Measurements from ENCODE around the gene TMEM176A.

Gene TMEM176A

DNA sequence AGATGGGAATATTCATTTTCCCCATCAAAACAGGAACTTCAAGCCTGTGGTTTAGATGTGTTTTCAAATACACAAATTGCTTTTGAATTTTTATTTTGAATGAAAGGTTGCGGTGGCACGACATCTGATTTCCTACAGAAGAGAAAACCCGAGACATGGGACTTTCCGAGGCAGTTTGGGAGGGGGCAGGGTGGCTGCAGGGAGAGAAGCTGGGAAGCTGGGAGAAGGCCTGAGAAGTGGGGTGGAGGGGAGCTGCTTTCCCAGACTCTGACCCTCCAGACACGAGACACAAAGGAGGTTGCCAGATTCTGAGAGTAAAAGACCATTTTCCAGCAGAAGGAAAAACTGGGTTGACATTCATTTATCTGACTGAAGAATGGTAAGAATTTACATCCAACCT is 19.6 kb downstream of the TMEM176A start:
- no peak for DNase-seq

DNA sequence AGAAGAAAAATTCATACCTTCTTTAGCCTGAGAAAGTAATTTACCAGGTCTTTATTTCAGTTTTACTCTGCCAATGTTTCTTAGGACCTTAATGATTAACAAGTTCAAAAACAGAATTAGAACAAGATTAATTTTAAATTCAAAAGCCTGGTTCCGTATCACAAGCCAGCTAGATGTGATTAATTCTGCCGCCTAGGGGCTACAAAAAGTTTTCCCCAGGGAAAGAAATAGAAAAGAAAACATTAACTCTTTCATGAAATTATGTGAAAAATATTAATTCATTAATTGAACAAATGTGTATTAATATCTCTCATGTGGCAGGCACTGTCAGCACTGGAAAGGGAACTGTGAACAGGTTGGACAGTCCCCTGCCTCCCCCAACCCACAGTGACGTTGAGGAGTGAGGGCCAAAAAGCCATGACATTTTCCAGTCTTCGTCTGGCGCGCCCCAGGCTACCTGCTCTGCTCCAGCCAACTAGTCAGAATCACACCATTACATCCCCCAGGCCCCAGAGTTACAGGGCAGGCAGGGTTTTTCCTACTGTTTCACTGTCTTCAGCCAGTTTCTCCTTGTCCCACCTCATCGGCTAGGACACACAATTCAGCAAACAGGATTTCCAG is 20.1 kb downstream of the TMEM176A start:
- DNase-seq = no peak

DNA sequence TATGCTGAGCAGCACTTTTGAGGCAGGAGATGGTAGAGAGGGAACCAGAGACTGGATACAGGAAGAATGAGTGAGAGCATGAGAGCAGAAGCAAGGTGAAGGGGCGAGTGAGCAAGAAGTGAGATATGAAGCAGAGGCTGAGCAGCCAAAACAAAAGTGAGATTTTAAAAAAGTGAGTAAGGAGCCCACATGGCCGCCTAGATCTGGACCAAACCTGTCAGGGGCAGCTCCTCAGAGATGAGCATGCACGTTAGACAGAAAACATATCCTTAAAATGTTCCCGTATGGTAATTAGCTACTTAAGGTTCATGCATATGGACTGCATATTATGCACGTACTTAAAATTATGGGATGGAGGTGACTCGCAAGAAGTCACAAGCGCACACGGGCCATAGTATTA is 22.5 kb downstream of the TMEM176A start:
- peak in 1 of 4 experiments; percentile 19 for DNase-seq

DNA sequence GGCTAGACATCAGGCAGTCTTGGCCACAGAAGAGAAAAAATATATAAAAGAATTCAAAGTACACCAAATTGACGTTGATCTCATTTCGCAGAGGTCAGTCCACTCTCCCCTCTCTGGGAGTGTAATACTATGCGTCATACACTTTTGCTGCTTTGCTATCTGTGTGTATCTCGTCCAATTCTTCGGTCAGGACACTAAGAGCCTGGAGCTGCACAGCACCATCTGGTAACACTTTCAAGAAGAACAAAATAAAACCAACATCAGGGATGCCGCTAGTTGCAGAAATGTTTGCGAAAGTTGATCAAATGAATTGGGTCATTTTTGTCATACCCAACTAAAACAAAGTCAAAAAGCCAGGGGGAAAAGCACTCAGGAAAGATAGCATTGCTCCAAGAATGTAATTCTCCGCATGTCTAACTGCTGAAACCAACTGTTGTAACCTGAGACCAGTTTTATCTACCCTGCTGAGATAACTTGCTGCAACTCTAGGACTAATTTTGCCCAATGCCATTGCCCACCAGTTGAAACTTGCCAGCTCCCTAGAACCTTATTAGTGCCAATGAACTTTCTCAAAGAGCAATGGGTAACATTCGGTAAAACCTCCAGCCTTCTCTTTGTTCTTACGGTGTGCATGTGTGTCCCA is 23.0 kb downstream of the TMEM176A start:
- no peak for DNase-seq

DNA sequence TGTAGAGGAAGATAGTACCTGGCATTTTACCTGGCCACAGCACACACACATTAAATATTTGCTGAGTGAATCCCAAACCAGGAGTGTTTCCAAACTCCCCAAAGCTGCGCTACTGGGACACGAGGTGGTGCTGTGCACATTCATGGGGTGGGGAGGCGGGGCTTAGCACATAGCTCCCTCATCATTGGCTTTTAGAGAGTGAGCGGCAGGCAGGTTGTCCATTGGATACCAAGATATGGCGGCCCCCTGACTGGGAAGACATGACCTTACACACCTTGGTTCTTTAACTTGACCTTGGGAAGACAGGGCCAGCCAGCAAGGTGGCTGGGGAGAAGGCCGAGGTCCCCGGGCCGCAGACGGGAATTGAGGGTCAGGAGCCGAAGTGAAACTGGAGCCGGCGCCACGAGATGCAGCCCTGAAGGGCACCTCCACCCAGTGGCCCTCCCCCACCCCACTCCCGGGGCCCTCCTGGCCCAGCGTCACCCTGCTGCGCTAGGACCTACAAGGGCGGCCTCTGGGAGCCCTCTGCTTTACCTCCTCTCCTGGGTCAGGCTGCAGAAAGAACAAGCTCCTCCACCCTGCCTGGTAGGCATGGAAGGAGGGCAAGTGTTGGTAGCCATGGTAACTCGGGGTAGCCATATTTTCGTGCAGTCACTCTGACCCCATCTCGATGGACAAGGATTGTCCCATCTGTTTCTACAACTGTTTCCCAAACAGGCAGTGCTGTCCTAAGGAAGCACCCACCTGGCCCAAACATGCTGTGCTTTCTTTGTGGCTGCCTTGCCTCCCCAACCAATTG is 24.0 kb downstream of the TMEM176A start:
- no peak for DNase-seq

DNA sequence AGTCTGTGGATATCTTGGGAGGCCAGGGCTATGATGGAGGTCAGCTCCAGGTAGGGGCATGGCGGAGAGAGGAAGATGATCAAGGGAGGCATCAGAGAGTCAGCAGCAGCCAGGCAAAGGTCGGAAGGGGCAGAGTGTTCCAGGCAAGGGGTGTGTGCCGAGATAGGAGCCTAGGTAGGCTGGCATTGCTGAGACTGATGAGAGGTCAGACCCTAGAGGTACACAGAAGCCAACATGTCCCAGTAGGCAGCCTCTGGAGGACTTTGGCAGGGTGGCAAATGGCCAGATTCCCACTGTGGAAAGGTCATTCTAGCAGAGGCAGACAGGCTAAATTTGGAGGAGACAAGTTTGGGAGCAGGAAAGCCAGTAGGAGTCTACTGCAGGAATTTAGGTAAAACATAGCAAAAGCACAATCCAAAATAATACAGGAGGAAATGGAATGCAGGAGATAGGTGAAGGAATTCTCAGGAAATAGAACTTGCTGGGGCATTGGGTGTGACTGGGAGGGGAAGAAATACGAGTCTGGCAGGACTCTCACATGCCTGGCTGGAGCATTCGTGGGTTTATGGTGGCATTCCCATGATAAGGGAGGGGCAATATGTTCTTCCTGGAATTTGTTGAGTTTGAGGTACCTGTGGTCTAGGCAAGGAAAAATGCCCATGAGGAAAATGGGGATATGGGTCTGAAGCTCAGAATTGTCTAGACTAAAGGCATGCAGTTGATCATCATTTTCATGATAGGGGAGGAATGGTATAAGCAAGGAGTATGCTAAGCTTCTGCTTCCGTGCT is 25.7 kb downstream of the TMEM176A start:
- DNase-seq = no peak

DNA sequence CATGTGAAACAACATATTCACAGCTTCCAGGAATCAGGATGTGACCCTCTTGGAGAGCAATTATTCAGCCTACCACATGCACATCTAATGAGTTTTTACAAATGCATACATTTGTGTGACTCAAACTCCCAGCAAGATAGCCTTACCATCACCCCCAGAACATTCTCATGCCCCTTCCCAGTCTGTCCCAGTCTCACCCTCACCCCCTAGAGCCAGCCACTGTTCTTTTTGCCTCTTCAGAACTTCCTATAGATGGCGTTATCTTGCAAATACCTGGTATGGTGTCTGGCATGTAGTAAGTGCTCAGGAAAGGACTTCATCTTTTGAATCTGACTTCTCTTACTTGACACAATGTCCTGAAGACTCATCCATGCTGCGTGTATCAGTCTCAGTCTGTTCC is 27.8 kb downstream of the TMEM176A start:
- DNase-seq = no peak

DNA sequence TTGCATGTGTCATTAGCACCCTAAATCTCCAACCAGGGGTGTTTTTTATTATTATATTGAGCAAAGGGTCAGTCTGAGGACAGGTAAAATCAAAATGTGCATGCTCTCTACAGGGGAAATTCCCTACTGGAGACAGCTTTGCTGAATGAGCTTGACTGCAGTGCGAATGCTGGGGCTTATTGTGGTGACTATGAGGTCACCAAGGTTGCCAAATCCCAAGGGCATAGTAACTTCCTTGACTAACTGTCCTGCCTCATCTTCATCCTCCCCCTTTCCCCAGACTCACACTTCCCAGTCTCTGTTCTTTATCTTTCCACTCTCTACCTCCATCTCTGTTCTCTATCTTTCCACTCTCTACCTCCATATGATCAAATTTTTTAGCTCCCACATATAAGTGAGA is 28.9 kb downstream of the TMEM176A start:
- peak; percentile 65 to 83 (median 82) for DNase-seq

DNA sequence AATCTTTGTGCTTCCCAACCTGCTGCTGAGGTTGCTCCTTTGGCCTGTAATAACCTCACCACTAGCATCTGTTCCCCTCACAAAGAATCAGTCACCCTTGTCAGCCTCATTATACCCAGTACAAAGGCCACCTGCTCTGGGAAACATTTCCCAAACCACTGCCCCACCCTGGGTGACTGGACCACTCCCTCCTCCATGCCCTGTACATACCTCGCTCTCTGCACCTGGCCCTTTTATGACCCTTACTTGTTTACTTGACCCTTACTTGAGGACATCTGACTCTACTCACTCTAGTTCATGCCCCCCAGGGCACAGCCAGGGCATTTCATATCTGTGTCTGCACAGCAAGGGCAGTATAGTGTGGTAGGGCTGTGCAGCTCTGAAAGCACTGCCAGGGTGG is 30.4 kb downstream of the TMEM176A start:
- no peak for DNase-seq

DNA sequence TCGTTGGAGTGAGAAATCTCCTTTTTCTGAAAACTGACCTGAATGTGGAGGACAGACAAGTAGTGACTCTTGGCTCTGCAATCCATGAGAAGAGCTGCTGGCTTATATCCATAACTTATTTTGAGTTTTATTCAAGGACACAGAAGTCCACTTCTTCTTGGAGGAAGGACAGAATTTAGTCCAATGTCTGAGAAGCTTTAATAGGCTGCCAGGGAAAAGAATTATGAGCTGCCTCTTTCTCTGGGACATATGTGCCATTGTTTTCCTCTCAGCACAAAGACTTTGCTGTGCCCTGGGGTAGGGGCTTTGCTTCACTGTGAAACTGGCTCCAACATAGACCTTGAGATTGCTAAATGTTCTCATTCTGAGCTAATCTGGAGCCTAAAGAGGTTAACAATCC is 31.3 kb downstream of the TMEM176A start:
- no peak for DNase-seq

DNA sequence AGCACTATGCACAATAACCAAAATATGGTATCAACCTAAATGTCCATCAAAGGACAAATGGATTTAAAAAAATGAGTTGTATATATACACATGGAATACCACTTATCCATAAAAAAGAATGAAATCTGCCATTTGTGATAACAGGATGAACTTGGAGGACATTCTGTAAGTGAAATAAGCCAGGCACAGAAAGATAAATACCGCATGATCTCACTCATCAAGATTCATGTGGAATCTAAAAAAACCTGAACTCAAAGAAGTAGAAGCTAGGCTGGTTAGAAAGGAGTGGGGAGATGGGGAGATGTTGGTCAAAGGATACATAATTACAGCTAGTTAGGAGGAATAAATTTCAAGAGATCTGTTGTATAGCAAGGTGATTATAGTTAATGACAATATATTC is 34.5 kb downstream of the TMEM176A start:
- DNase-seq = no peak

DNA sequence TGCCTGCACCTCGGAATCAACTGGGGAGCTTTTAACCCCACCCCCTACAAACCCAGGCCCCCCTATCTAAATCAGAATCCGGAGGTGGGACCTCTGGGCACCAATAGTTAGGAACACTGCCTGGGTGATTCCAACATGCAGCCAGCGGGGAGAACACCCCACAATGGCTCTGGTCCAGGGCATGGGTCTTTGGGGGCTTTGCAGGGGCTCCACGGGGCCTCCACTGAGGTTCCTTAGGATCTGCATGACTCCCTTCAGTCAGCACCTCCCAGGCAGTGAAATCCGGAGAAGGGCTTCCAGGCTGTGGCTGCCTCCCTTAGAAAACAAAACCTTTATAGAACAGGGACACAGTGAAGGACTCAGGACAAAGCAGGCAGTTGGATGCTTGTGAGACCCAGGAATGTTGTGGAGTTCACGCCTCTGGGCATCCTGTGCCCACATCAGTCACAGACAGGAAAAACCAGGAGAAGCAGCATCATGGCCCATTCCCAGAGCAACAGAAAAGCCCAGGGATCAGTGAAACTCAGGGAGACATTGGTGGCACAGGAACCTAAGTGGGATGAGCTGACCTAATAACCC is 35.2 kb downstream of the TMEM176A start:
- DNase-seq = no peak

DNA sequence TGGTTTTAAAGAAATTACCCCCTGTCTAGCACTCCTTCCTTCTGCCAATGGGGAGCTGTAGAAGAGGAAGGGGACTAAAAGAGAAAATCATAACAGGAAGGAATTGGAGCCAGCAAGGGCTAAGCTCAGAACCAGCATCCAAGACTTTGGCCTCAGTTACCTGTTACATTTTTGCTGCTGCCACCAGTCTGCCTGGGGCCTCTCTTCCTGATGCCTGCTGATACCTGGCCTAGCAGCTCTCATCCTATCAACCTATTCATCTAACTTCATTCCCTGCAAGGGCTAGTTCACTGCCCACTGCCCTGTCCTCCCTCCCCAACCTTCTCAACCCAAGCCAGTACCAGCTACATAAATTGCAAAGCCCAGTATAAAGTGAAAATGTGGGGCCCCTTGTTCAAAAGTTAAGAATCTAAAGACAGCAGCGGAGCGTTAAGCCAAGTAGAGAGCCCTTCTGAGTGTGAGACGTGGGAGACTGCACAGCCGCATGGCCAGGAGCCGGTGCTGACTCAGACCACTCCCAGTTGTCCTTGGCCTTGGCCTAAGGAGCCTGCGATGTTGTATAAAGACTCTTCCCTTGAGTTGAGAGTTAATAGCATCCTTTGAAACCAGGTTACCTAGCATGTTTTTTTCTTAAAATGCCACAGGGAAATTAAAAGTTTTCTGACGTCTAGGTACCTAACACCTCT is 38.5 kb downstream of the TMEM176A start:
- no peak for DNase-seq

DNA sequence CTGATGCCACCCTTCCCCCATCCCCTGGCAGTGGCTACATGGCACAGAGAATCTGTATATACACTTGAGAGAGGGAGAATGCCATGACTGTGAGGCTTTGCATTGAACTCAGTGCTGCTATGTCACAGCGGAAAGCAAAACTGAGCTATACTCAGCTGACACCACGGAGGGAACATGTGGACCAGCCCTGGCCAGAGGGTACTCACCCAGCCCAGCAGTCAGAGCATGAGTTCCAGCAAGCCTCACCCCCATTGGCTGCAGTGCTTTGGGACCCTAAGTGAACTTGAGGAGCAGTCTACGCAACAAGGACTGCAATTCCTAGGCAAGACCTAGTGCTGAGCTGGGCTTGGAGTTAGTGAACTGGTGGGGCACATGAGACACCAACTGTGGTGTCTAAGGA is 41.4 kb downstream of the TMEM176A start:
- DNase-seq = no peak

DNA sequence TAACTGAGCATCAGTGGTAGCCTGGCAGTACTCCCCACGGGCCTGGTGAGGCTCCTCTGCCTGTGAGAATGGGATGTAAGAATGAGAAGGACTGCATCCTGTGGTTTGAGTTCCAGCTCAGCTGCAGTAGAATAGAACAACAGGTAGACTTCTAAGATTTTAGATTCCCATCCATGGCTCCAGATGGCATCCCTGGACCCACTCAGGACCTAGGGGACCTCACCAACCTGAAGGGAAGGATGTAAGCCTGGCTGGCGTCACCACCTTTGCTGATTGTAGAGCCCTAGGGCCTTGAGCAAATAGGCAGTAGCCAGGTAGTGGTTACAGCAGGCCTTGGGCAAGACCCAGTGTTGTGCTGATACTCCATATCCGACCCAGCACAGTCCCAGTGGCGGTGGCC is 42.1 kb downstream of the TMEM176A start:
- DNase-seq = no peak

DNA sequence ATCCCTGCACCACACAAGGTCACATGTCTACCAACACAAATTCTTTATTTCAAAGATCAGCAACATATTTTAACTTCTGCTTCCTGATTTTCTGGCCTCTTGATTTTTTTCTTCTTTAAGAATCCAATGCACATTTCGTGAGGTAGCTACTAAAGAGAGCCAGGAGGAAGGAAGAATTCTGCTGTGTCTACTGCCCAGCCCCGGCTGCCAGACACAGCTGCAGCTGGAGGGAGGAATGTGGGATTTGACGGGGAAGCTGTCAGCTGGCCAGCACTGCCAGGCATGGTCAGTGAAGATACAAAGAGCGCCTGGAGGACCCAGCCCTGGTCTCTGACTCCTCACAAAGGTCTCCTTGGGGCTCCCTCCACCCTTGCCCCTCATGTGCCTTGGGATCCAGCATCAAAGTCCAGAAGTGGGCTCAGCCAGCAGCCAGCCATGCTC is 44.9 kb downstream of the TMEM176A start:
- peak; percentile 68 to 88 (median 82) for DNase-seq

DNA sequence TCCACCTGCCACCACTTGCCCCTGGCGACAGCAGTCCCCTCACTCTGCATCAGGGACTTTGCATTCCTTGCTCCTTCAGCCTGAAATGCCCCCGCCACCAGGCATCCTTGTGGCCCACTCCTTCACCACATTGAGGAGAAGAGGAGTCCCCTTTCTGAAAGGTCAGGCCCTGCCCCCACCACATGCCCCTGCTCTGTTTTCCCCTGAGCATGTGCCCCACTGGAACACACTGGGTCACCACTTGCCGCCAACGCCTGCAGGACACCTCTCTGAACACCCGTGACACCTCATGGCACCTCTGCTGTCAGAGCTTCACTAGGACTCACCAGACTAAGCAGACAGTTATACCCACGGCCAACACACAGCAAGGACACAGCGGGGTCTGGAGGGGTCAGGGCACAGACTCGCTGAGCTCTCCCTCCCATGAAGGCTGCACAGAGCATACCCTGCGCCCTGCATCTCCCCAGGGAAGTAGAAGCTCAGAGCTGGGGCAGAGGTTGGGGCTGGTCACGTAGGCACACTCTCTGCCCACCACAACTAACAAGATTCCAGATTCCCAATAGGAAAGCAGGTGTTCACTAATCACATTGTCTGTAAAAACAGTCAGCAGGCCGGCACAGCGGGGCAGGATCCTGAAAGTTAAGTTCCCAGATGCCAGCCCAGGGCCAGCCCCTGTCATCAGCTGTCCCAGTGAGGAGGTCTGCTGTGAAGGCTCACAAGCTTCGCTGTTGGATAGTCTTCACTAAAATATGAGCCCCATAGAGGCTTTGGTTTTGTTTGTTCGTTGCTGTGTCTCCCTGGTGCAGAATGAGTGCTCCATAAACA is 45.9 kb downstream of the TMEM176A start:
- DNase-seq = no peak

DNA sequence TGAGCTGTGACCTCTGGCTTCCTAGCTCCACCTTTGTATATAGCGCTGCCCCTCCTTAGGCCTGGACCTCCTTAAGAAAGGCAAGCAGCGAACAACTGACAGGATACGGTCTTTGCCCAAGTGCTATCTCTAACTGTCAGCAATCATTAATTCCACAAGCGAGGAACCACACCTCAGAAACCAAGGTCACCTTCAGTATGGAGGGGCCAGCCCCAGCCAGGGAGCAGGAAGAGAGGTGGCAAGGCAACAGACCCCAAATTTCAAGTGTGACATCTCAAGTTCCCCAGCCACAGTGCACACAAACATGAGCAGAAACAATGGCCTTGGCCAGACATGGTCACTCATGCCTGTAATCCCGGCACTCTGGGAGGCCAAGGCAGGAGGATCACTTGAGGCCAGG is 47.0 kb downstream of the TMEM176A start:
- no peak for DNase-seq

DNA sequence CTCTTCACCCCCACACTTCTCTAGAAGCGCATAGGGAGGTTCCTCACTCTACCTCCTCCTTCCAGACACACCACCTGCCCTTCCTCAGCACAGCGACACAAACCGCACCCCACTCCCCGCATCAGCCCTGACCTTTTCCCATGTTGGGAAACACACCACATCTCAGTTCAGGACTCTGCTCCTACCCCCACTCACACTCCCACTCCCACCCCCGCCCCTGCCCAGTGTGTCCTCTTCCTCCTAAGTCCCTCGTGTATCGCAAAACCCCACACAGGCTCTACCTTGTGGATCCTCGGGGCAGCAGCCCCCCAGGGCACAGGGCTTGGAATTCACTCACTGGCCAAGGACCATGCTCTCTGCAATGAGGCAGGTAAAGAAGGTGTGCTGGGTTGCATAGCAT is 47.5 kb downstream of the TMEM176A start:
- no peak for DNase-seq

DNA sequence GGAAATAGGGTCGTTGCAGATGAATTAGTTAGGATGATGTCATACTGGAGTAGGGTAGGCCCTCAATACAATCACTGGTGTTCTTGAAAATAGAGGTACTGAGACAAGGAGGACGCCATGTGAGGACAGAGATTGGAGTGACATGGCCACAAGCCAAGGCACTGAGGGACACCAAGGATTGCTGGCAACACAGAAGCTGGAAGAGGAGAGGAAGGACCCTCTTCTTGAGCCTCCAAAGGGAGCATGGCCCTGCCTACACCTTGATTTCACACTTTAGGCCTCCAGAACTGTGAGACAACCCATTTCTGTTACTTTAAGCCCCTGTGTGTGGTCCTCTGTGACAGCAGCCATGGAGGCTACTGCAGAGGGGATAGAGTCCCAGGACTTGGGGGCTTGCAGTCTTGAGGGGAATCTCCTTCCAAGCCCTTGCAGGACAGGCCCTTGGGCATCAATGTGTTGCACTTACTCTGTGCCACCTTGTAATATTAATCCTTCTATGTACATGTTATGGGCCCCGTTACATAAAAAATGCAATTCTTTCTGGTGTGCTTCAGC is 48.1 kb downstream of the TMEM176A start:
- no peak for DNase-seq

Measured in suppressor macrophage (primary cell).